ENCODE measurements around the gene LRP10.
"Not testable (repeated sequence)": the region's sequence is repeated elsewhere in the genome, so short reads cannot be mapped to it uniquely, and the experiment has no call there.

Gene LRP10, protein sequence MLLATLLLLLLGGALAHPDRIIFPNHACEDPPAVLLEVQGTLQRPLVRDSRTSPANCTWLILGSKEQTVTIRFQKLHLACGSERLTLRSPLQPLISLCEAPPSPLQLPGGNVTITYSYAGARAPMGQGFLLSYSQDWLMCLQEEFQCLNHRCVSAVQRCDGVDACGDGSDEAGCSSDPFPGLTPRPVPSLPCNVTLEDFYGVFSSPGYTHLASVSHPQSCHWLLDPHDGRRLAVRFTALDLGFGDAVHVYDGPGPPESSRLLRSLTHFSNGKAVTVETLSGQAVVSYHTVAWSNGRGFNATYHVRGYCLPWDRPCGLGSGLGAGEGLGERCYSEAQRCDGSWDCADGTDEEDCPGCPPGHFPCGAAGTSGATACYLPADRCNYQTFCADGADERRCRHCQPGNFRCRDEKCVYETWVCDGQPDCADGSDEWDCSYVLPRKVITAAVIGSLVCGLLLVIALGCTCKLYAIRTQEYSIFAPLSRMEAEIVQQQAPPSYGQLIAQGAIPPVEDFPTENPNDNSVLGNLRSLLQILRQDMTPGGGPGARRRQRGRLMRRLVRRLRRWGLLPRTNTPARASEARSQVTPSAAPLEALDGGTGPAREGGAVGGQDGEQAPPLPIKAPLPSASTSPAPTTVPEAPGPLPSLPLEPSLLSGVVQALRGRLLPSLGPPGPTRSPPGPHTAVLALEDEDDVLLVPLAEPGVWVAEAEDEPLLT

DNA sequence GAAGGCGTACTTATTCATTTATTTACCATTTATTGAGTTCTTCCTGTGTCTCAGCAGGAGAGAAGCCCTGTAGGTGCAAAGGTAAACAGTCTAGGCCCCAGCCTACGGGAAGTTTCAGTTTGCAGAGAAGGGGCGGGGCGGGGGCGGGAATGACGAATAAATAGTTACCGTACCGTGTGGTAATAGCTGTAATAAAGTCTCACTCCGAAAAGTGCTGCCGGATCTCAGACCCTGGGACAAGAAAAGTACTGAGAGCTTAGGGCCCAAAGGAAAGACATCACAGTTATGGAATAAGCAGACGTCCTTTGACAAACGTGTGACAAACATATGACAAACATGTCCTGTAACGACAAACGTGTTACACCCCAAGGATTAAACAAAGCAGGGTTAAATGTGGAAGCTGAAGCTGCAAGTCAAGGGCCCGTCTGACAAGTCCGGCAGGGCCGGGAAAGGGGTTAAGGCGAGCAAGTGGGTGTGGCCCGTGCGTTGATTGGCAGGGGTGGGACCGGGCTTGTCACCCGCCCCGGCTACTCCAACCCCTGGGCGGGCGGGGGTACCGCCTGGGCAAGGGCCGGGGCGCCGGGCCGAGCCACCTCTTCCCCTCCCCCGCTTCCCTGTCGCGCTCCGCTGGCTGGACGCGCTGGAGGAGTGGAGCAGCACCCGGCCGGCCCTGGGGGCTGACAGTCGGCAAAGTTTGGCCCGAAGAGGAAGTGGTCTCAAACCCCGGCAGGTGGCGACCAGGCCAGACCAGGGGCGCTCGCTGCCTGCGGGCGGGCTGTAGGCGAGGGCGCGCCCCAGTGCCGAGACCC lies at the start of gene LRP10:
LRP10 (plus strand) TSS at position 517 of the 809 bp plus-strand sequence. CDS start 564 bp downstream, outside the sequence.
- TF ChIP-seq, protein P1, sequence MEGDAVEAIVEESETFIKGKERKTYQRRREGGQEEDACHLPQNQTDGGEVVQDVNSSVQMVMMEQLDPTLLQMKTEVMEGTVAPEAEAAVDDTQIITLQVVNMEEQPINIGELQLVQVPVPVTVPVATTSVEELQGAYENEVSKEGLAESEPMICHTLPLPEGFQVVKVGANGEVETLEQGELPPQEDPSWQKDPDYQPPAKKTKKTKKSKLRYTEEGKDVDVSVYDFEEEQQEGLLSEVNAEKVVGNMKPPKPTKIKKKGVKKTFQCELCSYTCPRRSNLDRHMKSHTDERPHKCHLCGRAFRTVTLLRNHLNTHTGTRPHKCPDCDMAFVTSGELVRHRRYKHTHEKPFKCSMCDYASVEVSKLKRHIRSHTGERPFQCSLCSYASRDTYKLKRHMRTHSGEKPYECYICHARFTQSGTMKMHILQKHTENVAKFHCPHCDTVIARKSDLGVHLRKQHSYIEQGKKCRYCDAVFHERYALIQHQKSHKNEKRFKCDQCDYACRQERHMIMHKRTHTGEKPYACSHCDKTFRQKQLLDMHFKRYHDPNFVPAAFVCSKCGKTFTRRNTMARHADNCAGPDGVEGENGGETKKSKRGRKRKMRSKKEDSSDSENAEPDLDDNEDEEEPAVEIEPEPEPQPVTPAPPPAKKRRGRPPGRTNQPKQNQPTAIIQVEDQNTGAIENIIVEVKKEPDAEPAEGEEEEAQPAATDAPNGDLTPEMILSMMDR (IDR thresholded peaks at IDR 0.05; ENCODE audit: low read depth, low read length, missing control alignments): no peak
- in situ Hi-C loops (cut with HindIII; ENCODE audit: low sequenced_read_pairs): no loop called here
- DNase-seq (ENCODE audit: low read depth): no peak
- peak within 1 kb of the TSS; percentile 87 for H3K4me3 ChIP-seq (ENCODE audit: low read depth, low read length)

DNA sequence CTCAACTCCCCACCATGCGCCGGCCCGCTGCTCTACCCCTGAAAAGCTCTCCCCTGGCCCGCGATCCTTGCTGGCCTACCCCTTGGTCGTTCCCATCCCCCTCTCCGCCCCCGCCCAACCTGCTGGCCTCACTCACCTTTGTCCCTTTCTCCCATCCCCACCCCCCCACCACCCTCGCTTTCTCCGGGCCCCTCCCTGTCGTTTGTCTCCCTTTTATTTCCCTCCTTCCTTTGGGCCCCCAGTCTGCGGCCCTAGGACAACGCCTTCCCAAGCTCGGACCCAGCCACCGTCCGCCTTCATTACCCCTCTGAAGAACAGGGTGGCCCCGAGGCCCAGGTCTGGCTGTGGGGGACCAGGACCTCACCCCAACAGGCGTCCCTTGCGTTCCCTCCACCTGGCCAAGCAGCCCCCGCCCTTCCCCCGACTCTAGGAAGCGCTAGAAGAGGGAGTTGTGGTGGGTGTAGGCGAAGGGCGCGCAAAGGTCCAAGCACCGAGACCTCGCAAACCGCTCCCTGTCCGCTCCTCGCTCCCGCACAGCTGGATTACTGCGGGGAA lies 49.4 kb upstream of the LRP10 start:
- TF ChIP-seq, protein P1 (IDR thresholded peaks at IDR 0.05; ENCODE audit: low read depth, low read length, missing control alignments): no peak
- DNase-seq (ENCODE audit: low read depth): no peak
- no peak overlapping the region for H3K4me3 ChIP-seq (ENCODE audit: low read depth, low read length)
- in situ Hi-C loops (cut with HindIII; ENCODE audit: low sequenced_read_pairs): no loop called here

DNA sequence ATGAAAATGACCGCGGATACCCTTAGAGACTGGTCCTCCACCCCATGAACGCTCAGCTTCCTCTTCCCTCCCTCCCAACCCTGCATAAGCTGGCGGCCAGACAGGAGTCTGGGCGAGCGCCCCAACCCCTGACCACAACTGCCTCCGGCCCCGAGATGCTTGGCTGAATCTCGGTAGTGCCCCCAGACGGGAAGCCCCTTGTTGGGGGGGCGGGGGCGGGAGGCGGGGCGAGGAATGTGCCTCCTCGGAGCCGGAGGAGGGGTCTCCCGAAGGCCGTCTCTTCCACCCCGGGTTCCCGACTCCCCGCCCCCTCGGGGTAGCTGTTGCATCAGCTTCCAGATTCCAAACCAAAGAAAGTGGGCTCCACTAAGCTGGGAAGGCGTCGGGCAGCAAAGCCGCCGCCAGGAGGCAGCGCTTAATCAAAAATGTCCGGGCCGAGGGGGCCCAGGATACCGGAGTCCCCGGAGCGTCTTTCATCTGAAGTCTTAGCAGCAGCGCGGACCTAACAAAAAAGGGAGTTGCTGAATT lies 48.9 kb upstream of the LRP10 start:
- in situ Hi-C loops (cut with HindIII; ENCODE audit: low sequenced_read_pairs): no loop called here
- H3K4me3 ChIP-seq (ENCODE audit: low read depth, low read length): peak overlapping the region; percentile 20
- DNase-seq (ENCODE audit: low read depth): peak; percentile 92
- TF ChIP-seq, protein P1 (IDR thresholded peaks at IDR 0.05; ENCODE audit: low read depth, low read length, missing control alignments): peak; percentile 90

DNA sequence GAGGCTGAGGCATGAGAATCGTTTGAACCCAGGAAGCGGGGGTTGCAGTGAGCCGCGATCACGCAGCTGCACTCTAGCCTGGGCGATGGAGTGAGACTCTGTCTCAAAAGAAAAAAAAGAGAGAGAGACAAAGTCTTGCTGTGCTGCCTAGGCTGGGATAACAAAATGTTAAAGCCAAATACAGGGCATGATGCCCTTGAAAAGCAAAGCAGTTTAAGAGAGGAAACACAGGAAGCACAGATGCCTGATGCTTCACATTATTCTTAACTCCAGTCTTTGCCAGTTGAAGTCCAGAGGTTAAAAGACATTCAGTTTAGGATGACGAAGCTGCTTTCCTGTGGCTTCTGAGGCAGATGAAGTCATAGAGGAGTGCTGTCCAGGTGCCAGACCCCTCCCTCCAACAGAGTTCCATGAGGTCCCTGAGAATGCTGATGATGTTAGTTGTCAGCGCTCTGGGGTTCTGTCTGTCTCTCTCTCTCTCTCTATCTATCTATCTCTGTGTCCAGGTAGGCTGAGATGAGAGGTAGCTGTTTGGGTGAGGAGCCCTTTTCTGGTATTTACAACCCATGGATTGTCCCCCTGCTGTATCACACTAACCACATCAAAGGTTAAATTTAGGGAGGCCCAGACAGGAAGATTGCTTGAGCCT lies 46.7 kb upstream of the LRP10 start:
- no peak overlapping the region for H3K4me3 ChIP-seq (ENCODE audit: low read depth, low read length)
- TF ChIP-seq, protein P1 (IDR thresholded peaks at IDR 0.05; ENCODE audit: low read depth, low read length, missing control alignments): no peak
- DNase-seq (ENCODE audit: low read depth): peak; percentile 97
- in situ Hi-C loops (cut with HindIII; ENCODE audit: low sequenced_read_pairs): no loop called here

DNA sequence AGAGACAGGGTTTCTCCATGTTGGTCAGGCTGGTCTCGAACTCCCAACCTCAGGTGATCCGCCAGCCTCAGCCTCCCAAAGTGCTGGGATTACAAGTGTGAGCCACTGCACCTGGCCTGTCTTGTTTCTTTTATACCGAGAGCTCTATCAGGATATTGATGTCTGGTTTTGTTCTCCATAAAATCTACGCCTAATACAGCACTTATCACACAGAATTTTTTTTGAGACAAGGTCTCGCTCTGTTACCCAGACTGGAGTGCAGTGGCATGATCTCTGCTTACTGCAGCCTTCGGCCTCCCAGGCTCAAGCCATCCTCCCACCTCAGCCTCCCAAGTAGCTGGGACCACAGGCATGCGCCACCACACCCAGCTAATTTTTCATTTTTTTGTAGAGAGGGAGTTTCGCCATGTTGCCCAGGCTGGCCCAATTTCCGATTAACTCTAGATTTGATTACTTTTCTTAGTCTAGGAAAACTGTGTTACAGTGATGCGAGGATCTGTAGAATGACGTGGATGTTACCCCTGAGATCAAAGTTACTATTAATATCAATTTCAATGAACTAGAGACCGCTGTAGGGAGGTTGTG lies 42.4 kb upstream of the LRP10 start:
- in situ Hi-C loops (cut with HindIII; ENCODE audit: low sequenced_read_pairs): not testable (repeated sequence)
- H3K4me3 ChIP-seq (ENCODE audit: low read depth, low read length): peak overlapping the region; percentile 91

More for the DNA sequence above, 42.4 kb upstream of the LRP10 start:
- DNase-seq (ENCODE audit: low read depth): not testable (repeated sequence)
